GM03348 (cell line): ENCODE measurements around the gene CTTNBP2.
"Not testable (repeated sequence)": the region's sequence is repeated elsewhere in the genome, so short reads cannot be mapped to it uniquely, and the experiment has no call there.

Experiments used
- DNase-seq: peaks from one replicate; pipeline ENCODE4 v3.0.0; 2012; ENCODE audit warnings: low spot score

CTTNBP2 gene

DNA sequence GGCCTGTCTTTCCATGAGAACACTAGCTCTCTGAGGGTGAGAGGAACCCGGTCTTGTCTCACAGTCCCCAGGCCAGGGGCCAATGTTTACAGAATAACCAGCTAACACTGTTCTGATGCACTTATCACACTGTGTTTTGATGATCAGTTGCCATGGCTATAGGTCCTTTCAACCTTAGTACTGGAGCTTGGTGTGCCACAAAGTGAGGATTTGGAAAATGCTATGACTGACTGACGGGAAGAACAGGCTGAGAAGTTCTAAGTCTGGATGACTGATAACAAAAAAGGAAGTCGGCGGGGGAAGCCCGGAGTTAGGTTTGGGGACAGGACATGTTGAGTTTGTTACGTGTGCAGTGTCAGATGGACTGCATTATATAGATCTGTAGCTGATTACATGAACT lies 141.8 kb downstream of the CTTNBP2 start:
- no peak for DNase-seq

DNA sequence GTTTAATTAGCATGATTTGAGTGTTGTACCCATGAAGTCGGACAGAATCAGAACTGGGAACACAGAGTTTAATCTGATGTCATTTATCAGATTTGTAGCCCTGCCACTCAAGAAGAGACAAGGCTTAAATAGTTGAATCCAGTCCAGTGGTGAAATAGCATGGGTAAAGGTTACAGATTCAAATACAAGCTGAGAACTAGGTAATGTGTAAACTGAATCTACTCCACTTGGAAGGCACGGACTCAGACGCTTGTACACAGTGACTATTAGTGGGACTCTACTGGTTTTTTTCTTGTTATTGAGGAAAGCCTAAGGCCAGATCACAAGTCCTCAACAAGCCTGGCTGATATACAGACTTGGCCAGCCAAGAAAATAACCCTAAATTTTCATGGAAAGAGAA lies 142.9 kb downstream of the CTTNBP2 start:
- no peak for DNase-seq

DNA sequence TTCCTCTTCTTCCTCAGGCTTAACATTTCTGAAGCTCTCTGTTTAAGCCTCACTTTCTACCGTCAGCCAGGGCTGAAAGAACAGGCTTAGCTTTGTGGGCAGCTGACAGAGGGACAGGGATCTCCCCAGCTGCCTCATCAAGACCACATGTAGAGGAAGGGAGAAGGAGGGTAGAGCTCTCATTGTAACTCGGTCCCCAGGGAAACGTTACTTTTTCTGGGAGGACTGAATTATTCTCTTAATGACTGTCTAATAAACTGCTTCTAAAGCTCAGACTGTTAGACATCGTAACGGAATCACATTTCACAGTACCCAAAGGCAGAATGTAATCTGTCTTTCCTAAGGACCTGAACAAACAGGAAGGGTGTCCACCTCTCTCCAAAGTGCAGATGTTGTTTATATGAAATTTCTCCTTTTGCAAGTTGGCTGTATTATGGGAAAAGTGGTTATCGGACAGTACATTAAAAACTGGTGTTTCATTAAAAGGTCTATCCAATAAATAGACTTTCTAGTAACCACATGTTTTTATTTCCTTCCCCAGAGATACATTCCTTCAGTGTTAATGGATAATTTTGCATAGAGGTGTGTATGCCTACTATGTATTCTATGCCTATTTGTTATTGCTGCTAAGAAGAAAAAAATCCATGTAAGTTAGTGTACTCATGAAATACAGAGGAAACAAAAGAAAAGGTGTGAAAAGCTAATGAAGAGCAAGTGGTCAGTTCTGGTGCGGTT lies 144.2 kb downstream of the CTTNBP2 start:
- DNase-seq: no peak

DNA sequence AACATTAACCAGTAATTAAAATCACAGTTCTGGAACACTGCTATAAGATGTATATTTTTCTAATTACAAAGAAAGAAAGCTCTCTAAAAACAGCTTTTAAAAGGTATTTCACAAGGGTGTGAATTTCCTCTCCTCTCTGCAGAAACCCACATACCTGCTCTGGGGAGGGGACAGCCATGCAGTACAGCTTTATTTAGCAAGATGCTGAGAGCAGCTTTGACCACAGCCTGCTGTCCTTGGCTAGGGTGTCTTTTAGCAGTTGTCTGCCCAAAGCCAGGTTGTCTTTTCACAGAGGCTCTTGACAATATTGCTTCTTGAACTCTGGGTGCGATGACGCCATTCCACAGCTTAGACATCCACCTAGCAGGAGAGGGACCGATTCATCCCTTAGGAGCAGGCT lies 148.3 kb downstream of the CTTNBP2 start:
- DNase-seq: no peak

DNA sequence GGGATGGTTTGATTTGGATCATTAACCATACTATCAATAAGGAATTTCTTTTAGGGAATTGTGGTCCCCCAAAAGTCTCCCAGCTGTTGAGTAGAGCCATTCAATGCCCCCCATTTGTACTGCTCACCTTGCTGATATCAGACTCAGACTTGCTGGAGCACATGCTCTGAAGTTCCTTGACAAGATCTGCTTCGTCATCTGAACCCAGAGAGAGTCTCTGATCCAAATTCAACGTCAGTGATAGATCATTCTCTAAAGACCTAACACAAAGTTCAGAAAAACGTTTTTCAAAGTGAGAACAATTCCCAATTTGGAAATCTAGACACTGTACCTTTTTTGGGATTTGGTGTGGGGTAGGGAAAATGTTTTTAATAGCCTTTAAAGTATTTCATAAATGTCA lies 153.9 kb downstream of the CTTNBP2 start:
- DNase-seq: no peak

DNA sequence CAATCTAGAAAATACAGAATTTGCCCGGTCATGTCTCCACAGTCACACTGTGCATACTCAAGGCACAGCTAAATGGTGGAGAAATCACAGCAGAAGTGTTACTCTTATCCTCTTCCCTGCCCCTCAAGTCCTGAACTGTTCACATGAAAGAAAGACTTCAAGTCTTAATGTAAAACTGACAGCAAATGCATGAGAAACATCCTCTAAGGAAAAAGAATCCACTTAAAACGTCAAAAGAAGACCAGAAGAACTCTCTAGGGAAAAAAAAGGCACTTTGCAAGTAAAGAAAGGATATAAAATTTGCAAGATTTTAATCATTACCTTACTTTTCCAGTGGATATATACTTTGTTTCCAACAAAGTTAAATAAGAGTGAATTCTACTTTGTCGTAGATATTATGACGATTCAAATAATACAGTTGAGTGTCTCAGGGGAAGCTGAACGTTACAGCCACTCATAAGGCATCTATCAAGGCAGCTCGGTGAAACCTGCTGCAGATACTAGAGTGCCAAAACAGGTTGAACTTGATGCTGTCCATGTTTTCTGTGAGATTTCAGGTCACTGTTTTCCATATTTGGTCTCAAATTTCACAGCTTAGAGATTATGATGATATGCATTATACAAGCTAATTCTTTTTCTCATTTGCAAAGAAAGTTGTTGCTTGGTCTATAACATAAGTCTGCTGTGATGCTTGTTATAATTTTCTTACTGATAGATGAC lies 155.0 kb downstream of the CTTNBP2 start:
- DNase-seq: no peak

DNA sequence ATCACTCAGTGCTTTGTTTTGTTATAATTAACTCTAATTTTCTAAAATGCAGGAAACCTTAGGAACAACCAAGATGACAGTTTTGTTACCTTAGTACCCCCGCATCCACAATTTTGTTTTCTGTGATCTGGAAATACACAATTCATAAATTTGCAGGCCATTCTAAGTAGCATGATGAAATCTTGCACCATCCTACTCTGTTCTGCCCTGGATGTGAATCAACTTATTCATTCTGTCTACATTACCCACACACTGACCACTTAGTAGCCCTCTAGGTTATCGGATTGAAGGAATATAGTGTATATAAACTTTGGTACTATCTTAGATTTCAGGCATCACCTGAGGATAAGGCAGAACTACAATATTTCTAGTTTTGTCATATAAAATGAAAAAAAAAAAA lies 155.9 kb downstream of the CTTNBP2 start:
- DNase-seq: no peak

DNA sequence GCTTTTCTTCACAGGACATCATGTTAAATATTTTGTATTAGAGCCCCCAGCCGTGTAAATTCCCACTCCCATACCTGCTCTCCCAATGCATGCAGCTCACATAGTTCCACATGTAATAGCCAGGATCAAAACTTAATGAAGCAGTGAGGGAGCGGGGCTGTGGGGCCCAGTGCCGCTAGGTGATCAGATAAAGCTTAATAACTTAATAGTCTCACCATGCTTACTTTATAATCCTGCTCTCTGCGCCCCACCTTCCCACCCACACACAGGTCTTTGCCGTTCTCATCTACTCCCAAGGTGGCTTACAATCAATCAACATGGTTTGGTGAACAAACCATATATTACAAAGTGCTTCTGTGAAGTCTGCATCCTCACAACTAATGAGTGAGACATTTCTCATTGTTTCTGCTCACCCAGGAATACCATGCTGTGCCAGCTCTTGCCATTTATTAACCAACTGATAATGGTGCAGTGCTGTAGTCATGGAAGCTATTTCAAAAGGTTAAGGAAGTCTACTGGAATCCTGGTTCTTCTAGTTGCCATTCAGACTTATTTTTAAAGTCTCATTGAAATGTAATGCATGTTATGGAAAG lies 156.4 kb downstream of the CTTNBP2 start:
- no peak for DNase-seq

DNA sequence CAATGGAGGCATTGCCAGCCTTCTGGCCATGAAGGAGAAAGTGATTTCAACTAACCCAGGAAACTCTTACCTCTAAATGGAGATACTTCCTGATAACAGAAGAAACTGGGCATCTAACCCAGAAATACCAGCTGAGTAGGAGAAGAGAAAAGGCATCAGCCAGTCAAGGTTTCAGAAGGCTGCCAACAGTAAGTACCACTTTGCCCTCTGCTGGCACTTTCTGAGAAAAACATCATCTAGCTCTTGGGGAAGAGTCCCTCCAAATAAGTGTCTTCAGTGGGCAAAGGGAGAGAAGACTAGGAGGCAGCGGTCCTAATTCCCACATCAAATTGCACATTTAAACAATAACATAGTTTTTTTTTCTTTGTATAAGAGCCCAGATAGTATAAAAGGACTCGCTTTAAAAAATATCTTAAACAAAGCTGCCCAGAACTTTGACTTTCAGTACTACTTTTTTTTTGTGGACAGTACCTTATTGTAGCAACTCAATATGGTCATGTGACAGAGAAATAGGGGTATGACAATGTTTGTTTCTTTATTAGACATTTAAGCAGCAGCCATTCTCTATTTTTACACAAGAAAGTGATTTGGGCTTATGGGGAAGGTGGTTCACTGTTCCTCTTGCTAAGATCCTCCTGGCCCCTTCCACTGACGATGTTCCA lies 157.3 kb downstream of the CTTNBP2 start:
- DNase-seq: peak; percentile 63

DNA sequence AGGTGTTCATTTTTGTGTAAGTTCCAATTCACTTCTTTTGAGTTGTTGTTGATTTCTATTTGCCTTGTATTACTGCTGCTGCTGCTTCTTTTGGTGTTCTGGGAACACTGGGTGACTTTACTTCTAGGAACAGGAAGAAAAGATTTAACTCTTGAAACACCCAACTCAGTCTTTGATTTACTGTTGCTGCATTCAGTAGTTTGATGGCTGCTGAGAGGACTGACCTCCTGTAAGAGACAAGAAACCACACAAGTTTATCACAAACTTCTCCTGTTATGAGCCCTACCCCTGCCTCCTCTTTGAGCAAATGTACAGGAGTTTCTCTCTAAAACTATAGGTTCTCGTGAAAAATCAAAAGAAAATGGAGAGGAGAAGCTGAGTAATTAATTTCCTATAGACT lies 161.7 kb downstream of the CTTNBP2 start:
- DNase-seq: no peak

DNA sequence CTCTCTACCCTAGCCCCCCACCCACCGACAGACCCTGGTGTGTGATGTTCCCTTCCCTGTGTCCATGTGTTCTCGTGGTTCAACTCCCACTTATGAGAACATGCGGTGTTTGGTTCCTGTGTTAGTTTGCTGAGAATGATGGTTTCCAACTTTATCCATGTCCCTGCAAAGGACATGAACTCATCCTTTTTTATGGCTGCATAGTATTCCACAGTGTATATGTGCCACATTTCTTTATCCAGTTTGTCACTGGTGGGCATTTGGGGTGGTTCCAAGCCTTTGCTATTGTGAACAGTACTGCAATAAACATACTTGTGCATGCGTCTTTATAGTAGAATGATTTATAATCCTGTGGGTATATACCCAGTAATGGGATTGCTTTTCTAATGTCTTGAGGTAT lies 165.1 kb downstream of the CTTNBP2 start:
- DNase-seq: not testable (repeated sequence)

DNA sequence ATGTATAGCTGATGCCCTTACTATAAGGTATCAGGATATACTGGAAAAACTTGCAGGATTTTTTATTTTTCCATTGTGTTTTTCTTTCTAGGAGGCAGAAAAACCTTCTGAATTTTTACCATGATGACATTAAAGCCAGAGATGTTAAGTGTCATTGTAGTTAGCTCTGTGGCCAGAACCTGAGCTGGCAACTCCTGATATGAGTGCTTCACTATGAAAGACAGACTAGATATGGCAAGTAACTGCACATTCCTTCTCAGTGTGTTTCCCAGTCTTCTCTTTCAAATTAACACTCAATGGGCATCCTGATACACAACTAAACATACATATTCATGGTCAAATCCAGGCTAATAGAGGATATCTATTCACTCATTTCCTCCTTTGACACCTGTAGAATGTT lies 166.2 kb downstream of the CTTNBP2 start:
- DNase-seq: no peak

DNA sequence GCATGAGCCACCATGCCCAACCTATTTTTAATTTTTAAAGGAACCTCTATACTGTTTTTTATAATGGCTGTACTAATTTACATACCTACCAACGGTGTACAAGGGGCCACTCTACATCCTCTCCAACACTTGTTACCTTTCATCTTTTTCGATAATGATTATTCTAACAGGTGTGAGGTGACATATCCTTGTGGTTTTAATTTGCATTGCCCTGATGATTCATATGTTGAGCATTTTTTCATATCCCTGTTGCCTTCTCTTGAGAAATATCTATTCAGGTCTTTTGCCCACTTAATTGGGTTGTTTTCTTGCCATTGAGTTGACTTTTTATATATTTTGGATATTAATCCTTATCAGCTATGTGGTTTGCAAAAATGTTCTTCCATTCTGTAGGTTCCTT lies 167.0 kb downstream of the CTTNBP2 start:
- no peak for DNase-seq

DNA sequence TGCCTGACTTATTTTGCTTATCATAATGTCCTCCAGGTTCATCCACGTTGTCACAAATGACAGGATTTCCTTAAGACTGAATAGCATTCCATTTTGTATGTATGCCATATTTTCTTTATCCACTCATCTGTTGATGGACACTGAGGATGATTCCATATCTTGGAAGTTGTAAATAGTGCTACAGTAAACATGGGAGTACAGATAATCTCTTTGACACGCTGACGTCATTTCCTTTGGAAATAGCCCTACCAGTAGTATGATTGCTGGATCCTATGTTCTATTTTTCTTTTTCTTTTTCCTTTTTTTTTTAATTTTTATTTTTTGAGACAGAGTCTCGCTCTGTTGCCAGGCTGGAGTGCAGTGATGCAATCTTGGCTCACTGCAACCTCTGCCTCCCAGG lies 167.6 kb downstream of the CTTNBP2 start:
- no peak for DNase-seq

DNA sequence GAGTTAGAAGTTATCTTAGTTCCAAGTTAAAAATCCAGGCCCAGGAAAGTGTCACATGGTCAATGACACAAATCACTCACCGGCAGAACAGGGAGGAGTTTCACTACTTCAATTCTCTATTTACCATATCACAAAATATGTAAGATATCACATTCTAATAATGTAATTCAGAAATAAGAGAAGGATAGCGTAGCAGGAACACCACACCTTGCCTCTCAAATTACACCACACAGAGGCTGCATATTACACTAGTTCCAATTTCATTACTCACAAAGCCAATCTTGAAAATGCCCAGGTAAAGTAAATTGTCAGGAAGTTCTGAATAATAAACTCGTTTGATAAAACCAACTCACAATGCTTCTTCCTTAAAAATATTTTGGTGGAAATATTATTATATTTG lies 169.2 kb downstream of the CTTNBP2 start:
- no peak for DNase-seq

DNA sequence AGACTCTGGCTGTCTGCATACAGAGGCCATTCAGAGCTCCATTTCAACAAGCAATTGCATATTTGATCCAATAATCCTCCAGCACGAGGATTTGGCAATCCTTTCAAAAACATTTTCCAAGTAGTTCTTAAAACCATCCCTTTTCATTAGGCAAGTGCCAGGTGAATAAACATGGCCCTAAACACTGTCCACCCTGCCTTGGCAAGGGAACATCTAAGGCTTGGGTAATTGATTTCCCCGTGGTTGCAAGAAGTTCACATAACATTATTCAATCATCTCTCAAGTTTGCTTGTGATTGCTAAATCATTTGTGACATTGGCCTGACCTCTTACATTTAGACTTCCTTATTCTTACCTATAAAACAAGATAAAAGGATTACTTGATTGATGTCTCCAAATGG lies 175.2 kb downstream of the CTTNBP2 start:
- DNase-seq: no peak

DNA sequence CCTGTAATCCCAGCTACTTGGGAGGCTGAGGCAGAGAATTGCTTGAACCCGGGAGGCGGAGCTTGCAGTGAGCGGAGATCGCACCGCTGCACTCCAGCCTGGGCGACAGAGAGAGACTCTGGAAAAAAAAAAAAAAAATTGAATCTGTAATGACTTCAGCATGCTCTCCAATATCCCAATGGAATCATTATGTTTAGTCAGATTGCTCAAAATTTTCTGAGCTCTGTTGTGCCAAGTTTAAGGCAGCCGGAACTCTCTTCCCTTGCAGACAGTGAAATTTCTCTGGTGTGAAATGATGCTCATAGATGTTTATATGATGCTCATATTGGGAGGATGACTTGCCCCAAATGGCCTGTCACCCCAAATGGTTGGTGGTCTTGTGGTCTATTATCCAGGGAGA lies 180.9 kb downstream of the CTTNBP2 start:
- no peak for DNase-seq

DNA sequence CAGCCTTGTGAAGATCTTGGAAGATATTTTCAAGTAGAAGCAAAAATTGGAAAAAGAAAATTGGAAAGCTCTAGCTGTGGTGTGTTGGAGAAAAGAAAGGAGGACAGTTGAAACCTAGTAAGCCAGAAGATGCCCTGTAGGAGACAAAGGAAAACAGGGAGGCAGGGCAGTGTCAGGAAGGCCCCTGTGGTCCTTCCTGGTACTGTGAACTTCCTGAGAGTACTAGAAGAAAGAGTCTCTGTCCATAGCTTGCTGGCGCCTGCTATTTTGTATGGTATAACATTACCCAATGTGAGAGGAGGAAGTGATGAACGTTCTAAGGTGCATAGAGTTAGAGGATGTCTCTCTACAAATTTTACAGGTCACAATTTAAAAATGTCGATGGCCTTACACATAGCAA lies 183.1 kb downstream of the CTTNBP2 start:
- DNase-seq: no peak

DNA sequence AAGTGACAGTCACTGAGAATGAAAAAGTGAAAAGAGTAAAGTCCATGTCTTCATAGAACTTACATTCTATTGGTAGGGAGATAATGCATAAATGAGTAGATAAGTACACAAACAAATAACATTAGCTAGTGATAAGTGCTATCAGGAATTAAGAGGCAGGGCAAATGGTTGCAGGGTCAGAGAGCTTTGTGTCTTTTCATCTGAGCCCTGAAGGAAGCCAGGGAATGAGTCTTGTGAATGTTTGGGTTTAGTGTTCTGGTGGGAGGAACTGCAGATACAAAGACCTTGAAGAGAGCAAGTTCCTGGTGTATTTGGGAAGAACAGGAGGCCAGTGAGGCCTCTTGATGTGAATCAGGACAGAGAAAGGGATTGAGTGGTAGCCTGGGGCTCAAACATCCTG lies 183.8 kb downstream of the CTTNBP2 start:
- no peak for DNase-seq

DNA sequence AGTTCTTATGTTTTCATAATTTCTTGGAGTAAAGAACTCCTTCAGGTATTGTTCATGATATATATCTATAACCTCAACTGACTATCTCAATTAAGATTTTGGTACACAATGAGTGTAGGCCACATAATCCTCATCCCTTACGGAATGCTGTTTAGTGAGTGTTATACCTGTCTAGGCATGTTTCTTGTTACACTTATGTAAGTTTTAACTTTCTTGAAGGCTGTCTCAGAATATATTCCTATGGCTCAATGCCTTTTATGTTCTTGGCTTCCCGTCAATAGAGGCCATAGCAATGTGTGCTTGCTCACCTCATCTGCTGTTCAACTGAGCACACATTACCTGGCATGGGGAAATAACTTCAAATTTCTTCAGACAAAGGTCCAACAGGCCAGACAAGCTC lies 185.1 kb downstream of the CTTNBP2 start:
- no peak for DNase-seq

DNA sequence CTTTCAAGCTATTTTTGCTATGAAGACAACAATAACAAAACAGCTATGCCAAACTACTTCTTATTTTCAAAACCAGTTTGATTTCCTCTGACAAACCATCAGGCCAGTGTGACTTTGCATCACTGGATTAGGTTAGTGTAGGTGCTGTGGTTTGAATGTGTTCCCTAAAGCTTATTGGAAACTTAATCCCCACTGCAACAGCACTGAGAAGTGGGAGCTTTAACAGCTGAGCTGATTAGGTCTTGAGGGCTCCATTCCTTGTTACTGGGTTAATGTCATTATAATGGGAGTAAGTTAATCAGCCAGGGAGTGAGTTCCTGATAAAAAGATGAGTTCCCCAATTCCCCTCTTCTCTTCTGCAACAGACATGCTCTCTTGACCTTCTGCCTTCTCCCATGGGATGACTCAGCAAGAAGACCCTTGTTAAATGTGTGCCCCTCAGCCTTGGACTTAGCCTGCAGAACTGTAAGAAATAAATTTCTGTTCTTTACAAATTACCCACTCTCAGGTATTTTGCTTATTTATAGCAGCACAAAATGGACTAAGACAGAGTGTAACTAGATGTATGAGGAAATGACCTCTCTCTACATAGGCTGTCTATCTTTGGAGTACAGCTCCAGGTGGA lies 186.8 kb downstream of the CTTNBP2 start:
- DNase-seq: no peak

DNA sequence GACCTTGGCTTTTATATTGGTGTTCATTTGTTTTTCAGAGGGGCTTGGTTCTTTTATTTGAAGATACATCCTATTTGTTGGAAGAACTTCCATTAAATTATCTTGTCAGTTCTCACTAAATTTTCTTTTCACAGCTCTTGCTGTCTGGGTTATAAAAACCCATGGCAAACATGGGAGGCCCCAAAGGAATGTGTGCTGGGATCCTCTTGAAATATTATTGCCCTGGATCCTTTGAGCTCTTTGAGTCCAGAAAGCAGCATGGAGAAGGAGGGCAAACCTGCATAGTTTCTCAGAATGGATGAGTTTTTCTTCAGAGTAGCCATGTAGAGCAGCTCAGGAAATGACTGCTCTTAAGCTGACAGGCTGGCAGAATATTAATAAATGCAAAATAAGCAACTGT lies 187.4 kb downstream of the CTTNBP2 start:
- no peak for DNase-seq
